MM.1S (cell line): Measurements from ENCODE around the gene PLA2G4E.

Experiments
- DNase-seq: peaks from one replicate; pipeline ENCODE4 v3.0.0-alpha.2; 2015
- H2AFZ ChIP-seq: fragments of 300-600 bp; sonication (generic); 2 replicates; pipeline ENCODE4 v1.6.0; 2016; ENCODE audit warnings: antibody characterized with exemption, low read length
- H3F3A ChIP-seq: fragments of 300-600 bp; sonication (generic); 2 replicates; pipeline ENCODE4 v1.6.1; 2016; ENCODE audit warnings: mild to moderate bottlenecking, antibody characterized with exemption, low read length, moderate library complexity, mixed read lengths; ENCODE audit not compliant: insufficient read depth
- H3K27ac ChIP-seq: fragments of 300-600 bp; sonication (generic); 2 replicates; pipeline ENCODE4 v1.5.1; 2016; ENCODE audit warnings: mild to moderate bottlenecking, low read length
- H3K27me3 ChIP-seq: fragments of 300-600 bp; sonication (generic); replicated peaks from 2 replicates; pipeline ENCODE4 v1.6.0; 2016; ENCODE audit warnings: low read length; ENCODE audit not compliant: insufficient read depth
- H3K36me3 ChIP-seq: fragments of 300-600 bp; sonication (generic); replicated peaks from 2 replicates; pipeline ENCODE4 v1.6.1; 2016; ENCODE audit warnings: mild to moderate bottlenecking, low read length, mixed read lengths; ENCODE audit not compliant: insufficient read depth
- H3K4me1 ChIP-seq: fragments of 300-600 bp; sonication (generic); 2 replicates; pipeline ENCODE4 v1.6.1; 2016; ENCODE audit warnings: low read length, mixed read lengths
- H3K4me2 ChIP-seq: fragments of 300-600 bp; sonication (generic); 2 replicates; pipeline ENCODE4 v1.6.0; 2016; ENCODE audit warnings: low read depth, low read length
- H3K4me3 ChIP-seq: fragments of 300-600 bp; sonication (generic); 2 replicates; pipeline ENCODE4 v1.5.1; 2016; ENCODE audit warnings: low read length, mixed read lengths
- H3K79me2 ChIP-seq: fragments of 300-600 bp; sonication (generic); 2 replicates; pipeline ENCODE4 v1.6.1; 2016; ENCODE audit warnings: mixed run types, low read length, mixed read lengths
- H3K9ac ChIP-seq: fragments of 300-600 bp; sonication (generic); 2 replicates; pipeline ENCODE4 v1.6.1; 2016; ENCODE audit warnings: low read length, mixed read lengths
- H3K9me2 ChIP-seq: fragments of 300-600 bp; sonication (generic); replicated peaks from 2 replicates; pipeline ENCODE4 v1.6.1; 2016; ENCODE audit warnings: mild to moderate bottlenecking, low read length, mixed read lengths; ENCODE audit not compliant: insufficient read depth
- H3K9me3 ChIP-seq: fragments of 300-600 bp; sonication (generic); replicated peaks from 2 replicates; pipeline ENCODE4 v1.6.1; 2016; ENCODE audit warnings: mild to moderate bottlenecking, low read length, mixed read lengths; ENCODE audit not compliant: insufficient read depth
- H4K20me1 ChIP-seq: fragments of 300-600 bp; sonication (generic); 2 replicates; pipeline ENCODE4 v1.6.1; 2016; ENCODE audit warnings: mild to moderate bottlenecking, low read length, moderate library complexity, mixed read lengths; ENCODE audit not compliant: insufficient read depth
- CTCF ChIP-seq: fragments of 300-600 bp; sonication (generic); IDR thresholded peaks from 2 replicates; pipeline ENCODE4 v1.5.1; 2016; ENCODE audit warnings: antibody characterized with exemption, low read length, mixed read lengths
- EZH2 ChIP-seq: fragments of 300-600 bp; sonication (generic); optimal IDR thresholded peaks from 2 replicates; pipeline ENCODE3; 2017; ENCODE audit warnings: low read depth, mild to moderate bottlenecking, antibody characterized with exemption, low read length, mixed read lengths
- EZH2phosphoT487 ChIP-seq: fragments of 300-600 bp; sonication (generic); IDR thresholded peaks from 2 replicates; pipeline ENCODE4 v1.6.1; 2018; ENCODE audit warnings: antibody characterized with exemption, low read length

PLA2G4E gene

GRCh38 chr15:42033214-42033873, 12.5 kb upstream of the PLA2G4E start:
- Histone ChIP-seq H3K79me2 (no peaks in the 10 kb centered on the region), H3K4me2 (no peak overlapping the region), H3F3A (no peaks in the 10 kb centered on the region), H3K9me2 (no peaks in the 10 kb centered on the region), H3K36me3 (no peaks in the 10 kb centered on the region), H3K27ac (no peak overlapping the region), H3K9me3 (no peaks in the 10 kb centered on the region), H3K4me1 (peaks cover 13% of the 10 kb centered on the region), H2AFZ (no peak overlapping the region), H4K20me1 (no peaks in the 10 kb centered on the region), H3K4me3 (no peak overlapping the region), H3K9ac (no peak overlapping the region), H3K27me3 (no peaks in the 10 kb centered on the region)
- no peak for DNase-seq
- no peak for TF ChIP-seq EZH2phosphoT487
- no peak for TF ChIP-seq CTCF
- TF ChIP-seq EZH2: no peak

GRCh38 chr15:42032376-42033213, 11.8 kb upstream of the PLA2G4E start:
- Histone ChIP-seq H3K36me3 (no peaks in the 10 kb centered on the region), H3F3A (no peaks in the 10 kb centered on the region), H3K9me3 (no peaks in the 10 kb centered on the region), H3K27me3 (no peaks in the 10 kb centered on the region), H4K20me1 (no peaks in the 10 kb centered on the region), H3K79me2 (no peaks in the 10 kb centered on the region), H3K4me3 (no peak overlapping the region), H3K27ac (no peak overlapping the region), H2AFZ (no peak overlapping the region), H3K4me1 (peaks cover 13% of the 10 kb centered on the region), H3K9ac (no peak overlapping the region), H3K4me2 (no peak overlapping the region), H3K9me2 (no peaks in the 10 kb centered on the region)
- DNase-seq: no peak
- TF ChIP-seq EZH2 (no peak), EZH2phosphoT487 (no peak), CTCF (no peak)

- TF ChIP-seq EZH2: no peak
- no peak for TF ChIP-seq EZH2phosphoT487
- no peak for TF ChIP-seq CTCF
- H3K27me3 ChIP-seq: no peaks in the 10 kb centered on the region
Observed at GRCh38 chr15:42031198-42031915, 10.5 kb upstream of the PLA2G4E start.

More at GRCh38 chr15:42031198-42031915, 10.5 kb upstream of the PLA2G4E start:
- H3K4me2 ChIP-seq: no peak overlapping the region
- H3K79me2 ChIP-seq: no peaks in the 10 kb centered on the region
- no peak for DNase-seq
- no peaks in the 10 kb centered on the region for H4K20me1 ChIP-seq
- no peaks in the 10 kb centered on the region for H3F3A ChIP-seq
- H3K4me1 ChIP-seq: peaks cover 13% of the 10 kb centered on the region
- H3K27ac ChIP-seq: no peak overlapping the region
- H2AFZ ChIP-seq: no peak overlapping the region
- no peaks in the 10 kb centered on the region for H3K9me2 ChIP-seq
- no peak overlapping the region for H3K9ac ChIP-seq
- H3K4me3 ChIP-seq: no peak overlapping the region
- H3K36me3 ChIP-seq: no peaks in the 10 kb centered on the region
- no peaks in the 10 kb centered on the region for H3K9me3 ChIP-seq
